Peyer's patch (tissue), 4 donors: ENCODE measurements around the gene HOMER1. TPM values are rescaled to one million over a fixed set of nuclear protein-coding genes. Genes with fewer than 3 reads are reported as not detected.

Experiments used
- DNase-seq, 3 donors: peaks; one replicate each; pipeline ENCODE4 v3.0.0-alpha.2; 2017 to 2019
- H3K27ac ChIP-seq, 4 donors: fragments of 200-600 bp; sonication (generic); one replicate each; pipeline ENCODE4 v1.5.1; 2016 to 2019
- H3K27me3 ChIP-seq, 2 donors: fragments of 200-600 bp; sonication (generic); one replicate each; pipeline ENCODE4 v1.5.1; 2019
- H3K36me3 ChIP-seq, 3 donors: fragments of 200-600 bp; sonication (generic); one replicate each; pipeline ENCODE4 v1.5.1; 2016 to 2019
- H3K4me1 ChIP-seq, 4 donors: fragments of 200-600 bp; sonication (generic); one replicate each; pipeline ENCODE4 v1.5.1; 2016 to 2019
- H3K4me3 ChIP-seq, 4 donors: fragments of 200-600 bp; sonication (generic); 1 replicate in 3 of 4; 2 replicates in 1 of 4; pipeline ENCODE4 v1.5.1; 2016 to 2019; ENCODE audit warnings: mild to moderate bottlenecking in 1 of 4
- H3K9me3 ChIP-seq, 4 donors: fragments of 200-600 bp; sonication (generic); one replicate each; pipeline ENCODE4 v1.5.1; 2016 to 2019; ENCODE audit warnings: mild to moderate bottlenecking in 1 of 4
- CTCF ChIP-seq, 6 experiments: fragments of 450-650 bp in 4 of 6; fragments of 200-600 bp in 2 of 6; sonication (generic) in 1 of 6; IDR thresholded peaks; one replicate each; pipeline ENCODE4 v1.5.1; 2017 to 2019; ENCODE audit warnings: antibody characterized with exemption in 6 of 6, mild to moderate bottlenecking in 3 of 6, moderate library complexity in 1 of 6
- POLR2A ChIP-seq, 2 donors: fragments of 450-650 bp; IDR thresholded peaks; one replicate each; pipeline ENCODE4 v1.5.1; 2017; ENCODE audit warnings: antibody characterized with exemption in 2 of 2, mild to moderate bottlenecking in 2 of 2, moderate library complexity in 2 of 2
- total RNA-seq, 4 donors: library from RNA; depleted of rRNA; stranded (reverse); fragments of >200 nt; gene quantifications; one replicate each; pipeline ENCODE4 v1.1.0, GENCODE V29; 2016

HOMER1 gene
- total RNA-seq, 4 donors from 2014 or later, result 1.0 to 23.1 (median 1.6) TPM

- TF ChIP-seq POLR2A (IDR thresholded peaks at IDR 0.05), result no peak
- no peak for TF ChIP-seq CTCF (IDR thresholded peaks at IDR 0.05)
- no peaks in the 10 kb centered on the region for H3K36me3 ChIP-seq
- no peak overlapping the region for H3K4me3 ChIP-seq
Measured at GRCh38 chr5:79378510-79379186, 135.3 kb downstream of the HOMER1 start.

GRCh38 chr5:79357398-79357797 is 156.5 kb downstream of the HOMER1 start:
- no peak overlapping the region for H3K27ac ChIP-seq
- TF ChIP-seq POLR2A (IDR thresholded peaks at IDR 0.05), result no peak
- TF ChIP-seq CTCF (IDR thresholded peaks at IDR 0.05), result no peak
- H3K36me3 ChIP-seq, result no peaks in the 10 kb centered on the region
- no peaks in the 10 kb centered on the region for H3K4me1 ChIP-seq
- H3K27me3 ChIP-seq, result no peaks in the 10 kb centered on the region
- no peak overlapping the region for H3K4me3 ChIP-seq
- H3K9me3 ChIP-seq, result no peaks in the 10 kb centered on the region
- DNase-seq, result no peak

More at GRCh38 chr5:79378510-79379186, 135.3 kb downstream of the HOMER1 start:
- no peaks in the 10 kb centered on the region for H3K4me1 ChIP-seq
- no peak overlapping the region for H3K27ac ChIP-seq
- DNase-seq, result no peak
- H3K9me3 ChIP-seq, result peaks cover 0 to 4% (median 0%) of the 10 kb centered on the region in 4 donors
- no peaks in the 10 kb centered on the region for H3K27me3 ChIP-seq

- H3K4me1 ChIP-seq, result no peaks in the 10 kb centered on the region
- TF ChIP-seq POLR2A (IDR thresholded peaks at IDR 0.05), result no peak
- TF ChIP-seq CTCF (IDR thresholded peaks at IDR 0.05), result no peak
Measured at GRCh38 chr5:79349881-79350280, 164.1 kb downstream of the HOMER1 start.

GRCh38 chr5:79349047-79349446 is 164.9 kb downstream of the HOMER1 start:
- no peak for DNase-seq
- no peaks in the 10 kb centered on the region for H3K9me3 ChIP-seq
- no peak overlapping the region for H3K27ac ChIP-seq
- no peaks in the 10 kb centered on the region for H3K4me1 ChIP-seq
- no peaks in the 10 kb centered on the region for H3K36me3 ChIP-seq
- H3K27me3 ChIP-seq, result no peaks in the 10 kb centered on the region
- H3K4me3 ChIP-seq, result no peak overlapping the region
- TF ChIP-seq POLR2A (IDR thresholded peaks at IDR 0.05), result no peak
- TF ChIP-seq CTCF (IDR thresholded peaks at IDR 0.05), result no peak

More at GRCh38 chr5:79349881-79350280, 164.1 kb downstream of the HOMER1 start:
- H3K36me3 ChIP-seq, result no peaks in the 10 kb centered on the region
- no peak overlapping the region for H3K27ac ChIP-seq
- DNase-seq, result no peak
- no peak overlapping the region for H3K4me3 ChIP-seq
- no peaks in the 10 kb centered on the region for H3K9me3 ChIP-seq
- no peaks in the 10 kb centered on the region for H3K27me3 ChIP-seq

GRCh38 chr5:79346420-79346824 is 167.5 kb downstream of the HOMER1 start:
- no peaks in the 10 kb centered on the region for H3K9me3 ChIP-seq
- no peaks in the 10 kb centered on the region for H3K27me3 ChIP-seq
- H3K4me3 ChIP-seq, result no peak overlapping the region
- TF ChIP-seq CTCF (IDR thresholded peaks at IDR 0.05), result no peak
- no peaks in the 10 kb centered on the region for H3K4me1 ChIP-seq
- no peak overlapping the region for H3K27ac ChIP-seq
- DNase-seq, result no peak
- H3K36me3 ChIP-seq, result no peaks in the 10 kb centered on the region
